Measurements from ENCODE around the gene RAC3.

Gene RAC3

GRCh38 chr17:82070611-82071010 is 39.1 kb downstream of the RAC3 start:
- TF ChIP-seq RAD21 (IDR thresholded peaks at IDR 0.05; ENCODE audit: low read depth), result no peak
- TF ChIP-seq EP300 (IDR thresholded peaks at IDR 0.05; ENCODE audit: borderline replicate concordance), result no peak
- no peak for TF ChIP-seq ZBTB7A (IDR thresholded peaks at IDR 0.05; ENCODE audit: low read depth)

GRCh38 chr17:82072827-82073226 is 41.3 kb downstream of the RAC3 start:
- TF ChIP-seq ZBTB7A (IDR thresholded peaks at IDR 0.05; ENCODE audit: low read depth) (no peak), TAF1 (IDR thresholded peaks at IDR 0.05; ENCODE audit: low read depth) (no peak), NFIC (IDR thresholded peaks at IDR 0.05) (no peak)
- TF ChIP-seq, protein P1, sequence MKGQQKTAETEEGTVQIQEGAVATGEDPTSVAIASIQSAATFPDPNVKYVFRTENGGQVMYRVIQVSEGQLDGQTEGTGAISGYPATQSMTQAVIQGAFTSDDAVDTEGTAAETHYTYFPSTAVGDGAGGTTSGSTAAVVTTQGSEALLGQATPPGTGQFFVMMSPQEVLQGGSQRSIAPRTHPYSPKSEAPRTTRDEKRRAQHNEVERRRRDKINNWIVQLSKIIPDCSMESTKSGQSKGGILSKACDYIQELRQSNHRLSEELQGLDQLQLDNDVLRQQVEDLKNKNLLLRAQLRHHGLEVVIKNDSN (IDR thresholded peaks at IDR 0.05), result no peak

- no peak for TF ChIP-seq TCF12 (IDR thresholded peaks at IDR 0.05; ENCODE audit: low read depth)
- TF ChIP-seq EP300 (IDR thresholded peaks at IDR 0.05; ENCODE audit: borderline replicate concordance), result no peak
- TF ChIP-seq, protein P2, sequence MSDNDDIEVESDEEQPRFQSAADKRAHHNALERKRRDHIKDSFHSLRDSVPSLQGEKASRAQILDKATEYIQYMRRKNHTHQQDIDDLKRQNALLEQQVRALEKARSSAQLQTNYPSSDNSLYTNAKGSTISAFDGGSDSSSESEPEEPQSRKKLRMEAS (IDR thresholded peaks at IDR 0.05), result no peak
- no peak for TF ChIP-seq TAF1 (IDR thresholded peaks at IDR 0.05; ENCODE audit: low read depth)
- no peak for TF ChIP-seq EGR1 (IDR thresholded peaks at IDR 0.05)
- TF ChIP-seq CEBPB (IDR thresholded peaks at IDR 0.05), result no peak
- TF ChIP-seq FOXM1 (IDR thresholded peaks at IDR 0.05; ENCODE audit: borderline replicate concordance, low read depth), result no peak
- TF ChIP-seq REST (IDR thresholded peaks at IDR 0.05; ENCODE audit: low read depth), result no peak
- TF ChIP-seq CREB1 (IDR thresholded peaks at IDR 0.05; ENCODE audit: low read depth), result no peak
- no peak for TF ChIP-seq ZBTB7A (IDR thresholded peaks at IDR 0.05; ENCODE audit: low read depth)
Observed at GRCh38 chr17:82073446-82073845, 42.0 kb downstream of the RAC3 start.

DNA sequence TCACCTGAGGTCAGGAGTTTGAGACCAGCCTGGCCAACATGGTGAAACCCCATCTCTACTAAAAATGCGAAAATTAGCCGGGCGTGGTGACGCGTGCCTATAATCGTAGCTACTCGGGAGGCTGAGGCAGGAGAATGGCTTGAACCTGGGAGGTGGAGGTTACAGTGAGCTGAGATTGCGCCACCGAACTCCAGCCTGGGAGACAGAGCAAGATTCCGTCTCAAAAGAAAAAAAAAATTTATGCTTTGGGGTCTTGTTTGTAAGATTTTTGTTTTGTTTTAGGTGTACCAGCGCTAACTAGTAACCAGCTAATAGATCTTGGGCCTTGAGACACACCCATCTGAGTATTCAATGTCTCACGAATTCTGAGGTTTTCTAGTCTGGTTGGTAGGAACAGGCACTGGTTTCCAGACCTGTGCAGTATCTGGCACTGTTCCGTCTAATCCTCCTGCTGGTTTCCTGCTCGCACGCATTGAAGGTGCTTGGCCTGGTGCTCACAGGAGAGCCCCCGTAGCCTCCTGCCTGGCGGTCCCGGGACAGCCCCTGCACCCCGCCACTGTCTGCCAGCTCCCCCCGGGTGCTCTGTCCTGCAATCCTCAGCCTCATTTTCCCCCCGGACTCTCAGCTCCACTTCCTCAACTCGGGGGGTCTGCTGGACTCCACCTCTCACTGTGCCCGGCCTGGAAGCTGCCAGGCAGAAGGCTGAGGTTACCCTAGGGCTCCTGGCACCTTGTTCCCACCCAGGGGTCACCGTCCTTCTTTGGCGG is 44.7 kb downstream of the RAC3 start:
- TF ChIP-seq ZBTB7A (IDR thresholded peaks at IDR 0.05; ENCODE audit: low read depth) (no peak), REST (IDR thresholded peaks at IDR 0.05; ENCODE audit: low read depth) (no peak), TEAD4 (IDR thresholded peaks at IDR 0.05) (no peak), EGR1 (IDR thresholded peaks at IDR 0.05) (no peak), YY1 (IDR thresholded peaks at IDR 0.05; ENCODE audit: low read depth) (no peak), TCF12 (IDR thresholded peaks at IDR 0.05; ENCODE audit: low read depth) (no peak)
- TF ChIP-seq, protein P2 (IDR thresholded peaks at IDR 0.05), result no peak

GRCh38 chr17:82076785-82077591 is 45.5 kb downstream of the RAC3 start:
- no peak for TF ChIP-seq RAD21 (IDR thresholded peaks at IDR 0.05; ENCODE audit: low read depth)
- TF ChIP-seq EGR1 (IDR thresholded peaks at IDR 0.05), result no peak
- no peak for TF ChIP-seq NFIC (IDR thresholded peaks at IDR 0.05)
- no peak for TF ChIP-seq TAF1 (IDR thresholded peaks at IDR 0.05; ENCODE audit: low read depth)
- TF ChIP-seq ZBTB7A (IDR thresholded peaks at IDR 0.05; ENCODE audit: low read depth), result no peak
- TF ChIP-seq, protein P2 (IDR thresholded peaks at IDR 0.05), result no peak
- no peak for TF ChIP-seq YY1 (IDR thresholded peaks at IDR 0.05; ENCODE audit: low read depth)
- no peak for TF ChIP-seq REST (IDR thresholded peaks at IDR 0.05; ENCODE audit: low read depth)
- TF ChIP-seq, protein P1 (IDR thresholded peaks at IDR 0.05), result no peak
- TF ChIP-seq EP300 (IDR thresholded peaks at IDR 0.05; ENCODE audit: borderline replicate concordance), result no peak
- no peak for TF ChIP-seq CREB1 (IDR thresholded peaks at IDR 0.05; ENCODE audit: low read depth)
- TF ChIP-seq TCF12 (IDR thresholded peaks at IDR 0.05; ENCODE audit: low read depth), result no peak
- no peak for TF ChIP-seq FOXM1 (IDR thresholded peaks at IDR 0.05; ENCODE audit: borderline replicate concordance, low read depth)
- no peak for TF ChIP-seq TEAD4 (IDR thresholded peaks at IDR 0.05)
- TF ChIP-seq CEBPB (IDR thresholded peaks at IDR 0.05), result no peak
